ENCODE data around the gene CCDC13. TPM values are rescaled to one million over a fixed set of nuclear protein-coding genes. Genes with fewer than 3 reads are reported as not detected.

The CCDC13 gene
- total and polyA plus RNA-seq, 2 of the 13 experiments (the other 11 are each of a cell fraction or from before 2014, with no cell fraction given): 0.22 to 0.51 TPM

DNA sequence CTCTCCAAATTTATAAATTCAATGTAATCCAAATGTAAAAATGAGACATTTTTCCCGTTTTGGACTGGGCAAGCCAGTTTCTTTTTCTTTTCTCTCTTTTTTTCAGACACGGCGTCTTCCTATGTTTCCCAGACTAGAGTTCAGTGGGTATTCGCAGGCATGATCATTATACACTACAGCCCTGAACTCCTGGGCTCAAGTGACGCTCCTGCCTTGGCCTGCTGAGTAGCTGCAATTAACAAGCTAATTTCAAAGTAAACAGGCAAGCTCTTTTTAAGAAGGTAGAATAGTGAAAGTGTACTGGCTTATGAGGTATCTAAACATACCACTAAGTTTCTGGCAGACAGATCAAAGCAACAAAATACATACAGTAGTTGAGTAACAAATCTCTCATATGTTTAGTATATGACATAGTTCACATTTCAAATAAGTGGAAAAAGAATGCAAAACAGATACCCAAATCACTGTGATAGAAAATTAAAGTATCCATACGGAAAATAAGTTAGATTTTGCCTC, 17.7 kb upstream of the CCDC13 start:
- H2AFZ ChIP-seq (ENCODE audit: low read length): no peak overlapping the region
- no peak for TF ChIP-seq ZNF431 (CRISPR knock-in tag; IDR thresholded peaks at IDR 0.05; ENCODE audit: borderline replicate concordance, low read depth)
- TF ChIP-seq ISL2 (CRISPR knock-in tag; IDR thresholded peaks at IDR 0.05): 0 out of 2 replicates have a peak, but pooled peaks have one; percentile 18
- intact Hi-C loops (cut with micrococcal nuclease; ENCODE audit: unreplicated experiment): no loop called here
- H3K9ac ChIP-seq (ENCODE audit: insufficient read depth, low read depth, low read length): no peak overlapping the region
- no peak overlapping the region for H3K4me3 ChIP-seq (replicated peaks in 1 of 3; ENCODE audit: insufficient read depth in 1 of 3, low read depth in 2 of 3, low read length in 3 of 3)
- FAIRE-seq (no peak), ATAC-seq (no peak), DNase-seq (ENCODE audit: low spot score) (peak; percentile 6)
- no peaks in the 10 kb centered on the region; the same call in 1 of the 2 replicates for H4K20me1 ChIP-seq (ENCODE audit: insufficient read depth, low read length)
- CTCF ChIA-PET (ENCODE audit: low intra/inter-chr PET ratio, low total read pairs): no interaction called here
- H3K79me2 ChIP-seq (ENCODE audit: insufficient read depth, low read length): peaks cover 49% of the 10 kb centered on the region
- POLR2A ChIA-PET: interaction anchor here (1.5 kb wide), 1 partner anchor 14 kb away, joined by 4 read pairs; no protein-coding TSS in a partner anchor
- no peaks in the 10 kb centered on the region for H3K9me3 ChIP-seq (ENCODE audit: low read length)
- BruUV-seq (replicated peaks): no TSS peak
- H3K4me1 ChIP-seq (ENCODE audit: insufficient read depth, low read length): peaks cover 12% of the 10 kb centered on the region; the same call in 1 of the 2 replicates
- in situ Hi-C loops (cut with HindIII; ENCODE audit: extremely low pct_ligation_motif_present, low pct_unique_long_range_greater_than_20kb): no loop called here
- peaks cover 8 to 29% of the 10 kb centered on the region in 2 experiments for H3K36me3 ChIP-seq (replicated peaks in 1 of 2; ENCODE audit: control insufficient read depth in 1 of 2, insufficient read depth in 2 of 2, low read length in 2 of 2)
- WGBS (ENCODE audit: low lambda C conversion rate): 88% methylated on average over 5 of the region's 6 CpGs
- no peak overlapping the region for H3K4me2 ChIP-seq (ENCODE audit: low read depth, low read length)
- no peaks in the 10 kb centered on the region for H3K27me3 ChIP-seq (ENCODE audit: control insufficient read depth in 1 of 2, insufficient read depth in 2 of 2, low read length in 2 of 2)
- H3K27ac ChIP-seq (ENCODE audit: extremely low read length, insufficient read depth, low read length): no peak overlapping the region

DNA sequence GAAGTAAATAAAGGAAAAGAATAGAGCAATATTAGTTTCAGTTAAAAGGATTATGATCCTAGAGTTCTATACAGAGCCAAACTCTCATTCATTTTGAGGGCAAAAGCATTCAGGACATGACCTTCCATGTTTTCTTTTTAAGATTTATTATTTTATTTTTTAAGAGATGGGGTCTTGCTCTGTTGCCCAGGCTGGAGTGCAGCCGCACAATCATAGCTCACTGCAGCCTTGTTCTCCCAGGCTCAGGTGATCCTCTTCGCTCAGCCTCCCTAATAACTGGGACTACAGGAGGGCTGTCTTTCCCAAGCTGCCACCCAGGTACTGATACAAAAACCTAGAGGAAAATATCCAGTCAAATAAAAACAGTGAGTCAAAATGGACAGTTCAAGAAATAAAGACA, 13.6 kb upstream of the CCDC13 start:
- no peak for ATAC-seq
- Histone ChIP-seq H3K4me3 (replicated peaks in 1 of 3; ENCODE audit: insufficient read depth in 1 of 3, low read depth in 2 of 3, low read length in 3 of 3) (no peak overlapping the region), H3K9ac (ENCODE audit: insufficient read depth, low read depth, low read length) (no peak overlapping the region), H3K36me3 (replicated peaks in 1 of 2; ENCODE audit: control insufficient read depth in 1 of 2, insufficient read depth in 2 of 2, low read length in 2 of 2) (peaks cover 6 to 36% of the 10 kb centered on the region in 2 experiments; a peak in 4 of 5 replicates), H3K79me2 (ENCODE audit: insufficient read depth, low read length) (peaks cover 30% of the 10 kb centered on the region), H4K20me1 (ENCODE audit: insufficient read depth, low read length) (no peaks in the 10 kb centered on the region; the same call in 1 of the 2 replicates), H3K27me3 (ENCODE audit: control insufficient read depth in 1 of 2, insufficient read depth in 2 of 2, low read length in 2 of 2) (no peaks in the 10 kb centered on the region), H3K4me2 (ENCODE audit: low read depth, low read length) (no peak overlapping the region), H3K27ac (ENCODE audit: extremely low read length, insufficient read depth, low read length) (no peak overlapping the region), H2AFZ (ENCODE audit: low read length) (no peak overlapping the region), H3K9me3 (ENCODE audit: low read length) (no peaks in the 10 kb centered on the region), H3K4me1 (ENCODE audit: insufficient read depth, low read length) (peaks cover 12% of the 10 kb centered on the region; the same call in 1 of the 2 replicates)
- intact Hi-C loops (cut with micrococcal nuclease; ENCODE audit: unreplicated experiment) (no loop called here), in situ Hi-C loops (cut with HindIII; ENCODE audit: extremely low pct_ligation_motif_present, low pct_unique_long_range_greater_than_20kb) (no loop called here)
- FAIRE-seq: no peak
- CTCF ChIA-PET (ENCODE audit: low intra/inter-chr PET ratio, low total read pairs): no interaction called here
- POLR2A ChIA-PET: interaction anchor here (1.6 to 2.1 kb wide), 2 partner anchors 19 kb away, joined by 3 to 8 read pairs; no protein-coding TSS in a partner anchor
- TF ChIP-seq, protein P1, sequence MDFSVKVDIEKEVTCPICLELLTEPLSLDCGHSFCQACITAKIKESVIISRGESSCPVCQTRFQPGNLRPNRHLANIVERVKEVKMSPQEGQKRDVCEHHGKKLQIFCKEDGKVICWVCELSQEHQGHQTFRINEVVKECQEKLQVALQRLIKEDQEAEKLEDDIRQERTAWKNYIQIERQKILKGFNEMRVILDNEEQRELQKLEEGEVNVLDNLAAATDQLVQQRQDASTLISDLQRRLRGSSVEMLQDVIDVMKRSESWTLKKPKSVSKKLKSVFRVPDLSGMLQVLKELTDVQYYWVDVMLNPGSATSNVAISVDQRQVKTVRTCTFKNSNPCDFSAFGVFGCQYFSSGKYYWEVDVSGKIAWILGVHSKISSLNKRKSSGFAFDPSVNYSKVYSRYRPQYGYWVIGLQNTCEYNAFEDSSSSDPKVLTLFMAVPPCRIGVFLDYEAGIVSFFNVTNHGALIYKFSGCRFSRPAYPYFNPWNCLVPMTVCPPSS (IDR thresholded peaks at IDR 0.05): no peak
- TF ChIP-seq POLR2AphosphoS5 (IDR thresholded peaks at IDR 0.05; ENCODE audit: low read depth, low read length) (no peak), ZNF616 (CRISPR knock-in tag; IDR thresholded peaks at IDR 0.05; ENCODE audit: low read depth) (no peak), ZNF121 (CRISPR knock-in tag; IDR thresholded peaks at IDR 0.05) (peak; percentile 50; the same call in 1 of the 2 replicates), HOXA5 (CRISPR knock-in tag; IDR thresholded peaks at IDR 0.05) (no peak)
- DNase-seq (ENCODE audit: low spot score): no peak
- WGBS (ENCODE audit: low lambda C conversion rate): 100% methylated on average over 2 of the region's 2 CpGs
- BruUV-seq (replicated peaks): no TSS peak

All from HepG2 (cell line).